Measurements from ENCODE around the gene C11orf42. TPM values are rescaled to one million over a fixed set of nuclear protein-coding genes. Genes with fewer than 3 reads are reported as not detected.
A peak's percentile ranks its signal among the peaks of the same experiment; 100 is the strongest.

The C11orf42 gene
- total RNA-seq, 1 donor from 2014 or later: not detected

- Mint-ChIP-seq H3K36me3 (ENCODE audit: low read depth, unreplicated experiment) (peaks cover 12% of the 10 kb centered on the region), H3K9me3 (ENCODE audit: unreplicated experiment) (no peaks in the 10 kb centered on the region), H3K4me3 (ENCODE audit: unreplicated experiment) (no peak overlapping the region), H3K27ac (ENCODE audit: unreplicated experiment) (no peak overlapping the region), H3K27me3 (ENCODE audit: unreplicated experiment) (no peaks in the 10 kb centered on the region), H3K4me1 (ENCODE audit: unreplicated experiment) (no peaks in the 10 kb centered on the region)
- no peak for DNase-seq (ENCODE audit: low spot score)
- TF ChIP-seq CTCF (IDR thresholded peaks at IDR 0.05; ENCODE audit: unreplicated experiment): no peak
These were observed 4.4 kb downstream of the C11orf42 start for GRCh38 chr11:6209801-6210200.

- no peaks in the 10 kb centered on the region for H3K9me3 Mint-ChIP-seq (ENCODE audit: unreplicated experiment)
- H3K4me3 Mint-ChIP-seq (ENCODE audit: unreplicated experiment): no peak overlapping the region
- DNase-seq (ENCODE audit: low spot score): no peak
- no peaks in the 10 kb centered on the region for H3K27me3 Mint-ChIP-seq (ENCODE audit: unreplicated experiment)
- no peak for TF ChIP-seq CTCF (IDR thresholded peaks at IDR 0.05; ENCODE audit: unreplicated experiment)
- H3K27ac Mint-ChIP-seq (ENCODE audit: unreplicated experiment): no peak overlapping the region
- no peaks in the 10 kb centered on the region for H3K4me1 Mint-ChIP-seq (ENCODE audit: unreplicated experiment)
- peaks cover 12% of the 10 kb centered on the region for H3K36me3 Mint-ChIP-seq (ENCODE audit: low read depth, unreplicated experiment)
These were observed 5.1 kb downstream of the C11orf42 start for GRCh38 chr11:6210274-6210955.

GRCh38 chr11:6214530-6214929 lies 9.2 kb downstream of the C11orf42 start:
- no peak for DNase-seq (ENCODE audit: low spot score)
- no peak for TF ChIP-seq CTCF (IDR thresholded peaks at IDR 0.05; ENCODE audit: unreplicated experiment)
- Mint-ChIP-seq H3K9me3 (ENCODE audit: unreplicated experiment) (no peaks in the 10 kb centered on the region), H3K27ac (ENCODE audit: unreplicated experiment) (no peak overlapping the region), H3K4me3 (ENCODE audit: unreplicated experiment) (no peak overlapping the region), H3K27me3 (ENCODE audit: unreplicated experiment) (peaks cover 10% of the 10 kb centered on the region), H3K36me3 (ENCODE audit: low read depth, unreplicated experiment) (peaks cover 24% of the 10 kb centered on the region), H3K4me1 (ENCODE audit: unreplicated experiment) (peaks cover 22% of the 10 kb centered on the region)

- H3K27me3 Mint-ChIP-seq (ENCODE audit: unreplicated experiment): peaks cover 10% of the 10 kb centered on the region
- DNase-seq (ENCODE audit: low spot score): no peak
- H3K27ac Mint-ChIP-seq (ENCODE audit: unreplicated experiment): no peak overlapping the region
- TF ChIP-seq CTCF (IDR thresholded peaks at IDR 0.05; ENCODE audit: unreplicated experiment): no peak
- H3K4me1 Mint-ChIP-seq (ENCODE audit: unreplicated experiment): peaks cover 34% of the 10 kb centered on the region
- no peaks in the 10 kb centered on the region for H3K9me3 Mint-ChIP-seq (ENCODE audit: unreplicated experiment)
- H3K36me3 Mint-ChIP-seq (ENCODE audit: low read depth, unreplicated experiment): peaks cover 25% of the 10 kb centered on the region
- no peak overlapping the region for H3K4me3 Mint-ChIP-seq (ENCODE audit: unreplicated experiment)
These were observed 11.1 kb downstream of the C11orf42 start for GRCh38 chr11:6216501-6216900.

- no peak for DNase-seq (ENCODE audit: low spot score)
- Mint-ChIP-seq H3K27ac (ENCODE audit: unreplicated experiment) (peak overlapping the region; percentile 57), H3K9me3 (ENCODE audit: unreplicated experiment) (no peaks in the 10 kb centered on the region), H3K36me3 (ENCODE audit: low read depth, unreplicated experiment) (peaks cover 35% of the 10 kb centered on the region), H3K27me3 (ENCODE audit: unreplicated experiment) (peaks cover 10% of the 10 kb centered on the region), H3K4me1 (ENCODE audit: unreplicated experiment) (peaks cover 37% of the 10 kb centered on the region), H3K4me3 (ENCODE audit: unreplicated experiment) (peak overlapping the region; percentile 70)
- no peak for TF ChIP-seq CTCF (IDR thresholded peaks at IDR 0.05; ENCODE audit: unreplicated experiment)
These were observed 12.4 kb downstream of the C11orf42 start for GRCh38 chr11:6217722-6218121.
